HAP-1 (cell line): Measurements from ENCODE around the gene ABLIM1.
A peak's percentile ranks its signal among the peaks of the same experiment; 100 is the strongest.

Experiments used
- DNase-seq, 2 experiments: peaks; one replicate each; pipeline ENCODE4 v3.0.0-alpha.2; 2016 to 2020; ENCODE audit warnings: low spot score in 2 of 2
- H3K27me3 ChIP-seq: fragments of 250-450 bp; sonication (Bioruptor Pico); 2 replicates; pipeline ENCODE4 v1.5.1; 2020; ENCODE audit warnings: low read depth, mild to moderate bottlenecking, moderate library complexity
- H3K36me3 ChIP-seq: fragments of 250-450 bp; sonication (Bioruptor Pico); replicated peaks from 2 replicates; pipeline ENCODE4 v1.5.1; 2020; ENCODE audit warnings: mild to moderate bottlenecking
- H3K4me1 ChIP-seq: fragments of 250-450 bp; sonication (Bioruptor Pico); 2 replicates; pipeline ENCODE4 v1.5.1; 2020; ENCODE audit warnings: mild to moderate bottlenecking
- H3K4me3 ChIP-seq: fragments of 250-450 bp; sonication (Bioruptor Pico); 2 replicates; pipeline ENCODE4 v1.5.1; 2020; ENCODE audit warnings: mild to moderate bottlenecking, moderate library complexity
- H3K9me3 ChIP-seq: fragments of 250-450 bp; sonication (Bioruptor Pico); 2 replicates; pipeline ENCODE4 v1.5.1; 2020; ENCODE audit warnings: mild to moderate bottlenecking, moderate library complexity
- in situ Hi-C: fragments of 300-500 bp; cut with MboI; formaldehyde crosslinking; loops from 3 replicates; pipeline ENCODE4 v1.14.3; 2020; ENCODE audit warnings: low sequenced_read_pairs, inconsistent platforms, mixed read lengths

The ABLIM1 gene

DNA sequence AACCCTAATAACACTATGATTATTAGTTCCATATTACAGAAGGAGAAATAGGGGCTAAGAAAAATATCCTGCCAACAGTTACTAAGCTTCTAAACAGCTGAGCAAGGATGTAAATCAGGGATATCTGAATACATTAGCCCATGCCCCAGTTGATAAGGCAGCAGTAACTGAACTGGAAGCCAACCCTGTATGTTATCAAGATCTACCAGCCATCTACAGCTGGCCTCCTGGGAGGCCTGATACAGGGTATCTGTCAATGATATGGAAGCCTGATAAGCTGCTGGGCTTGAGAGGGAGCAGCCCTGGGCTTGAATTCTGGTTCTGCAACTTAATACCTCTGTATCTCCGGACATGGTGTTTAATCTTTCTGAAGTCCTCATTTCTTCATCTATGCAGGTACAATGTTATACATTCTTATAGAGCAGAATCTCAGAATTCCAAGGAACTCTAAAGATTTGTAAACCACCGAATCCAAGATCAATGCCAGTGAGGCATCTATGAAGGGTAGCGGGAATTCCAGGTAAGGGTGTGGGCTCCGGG lies 215.9 kb downstream of the ABLIM1 start:
- H3K9me3 ChIP-seq = no peaks in the 10 kb centered on the region
- in situ Hi-C loops = no loop called here
- H3K27me3 ChIP-seq = no peaks in the 10 kb centered on the region
- H3K36me3 ChIP-seq = peaks cover 3% of the 10 kb centered on the region; the same call in 1 of the 2 replicates
- no peak for DNase-seq
- H3K4me1 ChIP-seq = no peaks in the 10 kb centered on the region
- H3K4me3 ChIP-seq = no peak overlapping the region

DNA sequence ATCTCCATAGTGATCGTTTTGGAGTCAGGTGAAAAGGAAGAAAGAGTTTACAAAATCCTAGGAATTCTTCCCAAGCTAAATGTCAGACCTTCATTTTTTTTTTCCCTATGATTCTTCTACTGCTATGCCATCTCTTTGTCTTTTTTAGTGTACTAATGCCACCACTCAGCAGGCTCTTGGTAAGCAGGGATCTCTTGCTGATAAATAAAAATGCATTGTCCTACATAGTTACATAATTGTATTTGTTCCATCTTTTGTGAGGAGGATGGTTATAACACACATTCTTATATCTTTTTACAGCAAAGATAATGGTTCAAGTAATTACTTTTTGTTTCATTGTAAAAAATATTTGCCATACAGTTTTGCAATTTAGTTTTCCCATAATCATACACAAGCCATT lies 217.0 kb downstream of the ABLIM1 start:
- no peaks in the 10 kb centered on the region for H3K4me1 ChIP-seq
- in situ Hi-C loops = no loop called here
- H3K36me3 ChIP-seq = peaks cover 3% of the 10 kb centered on the region; the same call in 1 of the 2 replicates
- H3K27me3 ChIP-seq = no peaks in the 10 kb centered on the region
- no peak for DNase-seq
- H3K4me3 ChIP-seq = no peak overlapping the region
- H3K9me3 ChIP-seq = no peaks in the 10 kb centered on the region

DNA sequence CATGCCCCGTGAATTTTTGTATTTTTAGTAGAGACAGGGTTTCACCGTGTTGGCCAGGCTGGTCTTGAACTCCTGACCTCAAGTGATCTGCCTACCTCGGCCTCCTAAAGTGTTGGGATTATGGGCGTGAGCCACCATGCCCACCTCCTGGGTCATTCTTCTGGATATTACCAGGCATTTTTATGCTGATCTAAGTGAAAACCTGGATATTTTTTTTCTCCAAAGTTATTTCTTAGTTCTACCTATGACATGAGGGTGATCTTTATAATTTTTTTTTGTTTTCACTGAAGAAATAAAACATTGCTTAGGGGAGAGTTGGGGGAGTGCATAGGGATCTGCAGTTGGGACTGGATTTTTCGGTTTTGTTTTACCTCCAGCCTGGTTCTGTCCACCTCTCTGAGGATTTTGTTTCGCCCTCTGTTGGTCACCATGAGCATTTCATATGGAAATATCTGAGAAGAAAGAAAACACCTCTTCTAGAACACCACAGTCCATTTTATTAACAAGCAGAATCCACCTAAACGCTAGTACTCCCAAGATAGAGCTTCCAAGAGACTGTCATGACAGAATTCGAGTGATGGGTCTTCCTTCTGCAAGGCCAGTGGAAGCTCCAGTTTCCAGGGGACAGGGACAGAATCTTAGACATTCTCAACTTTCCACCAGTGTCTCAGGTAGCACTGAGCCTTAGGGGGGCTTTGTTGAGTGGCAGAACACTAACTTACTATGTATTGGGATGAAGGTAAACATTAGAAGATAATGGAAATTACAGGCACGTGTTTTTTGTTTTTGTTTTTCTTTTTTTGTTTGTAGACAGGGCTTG lies 220.4 kb downstream of the ABLIM1 start:
- Histone ChIP-seq H3K4me3 (no peak overlapping the region), H3K9me3 (no peaks in the 10 kb centered on the region), H3K4me1 (no peaks in the 10 kb centered on the region), H3K36me3 (peaks cover 3% of the 10 kb centered on the region; the same call in 1 of the 2 replicates), H3K27me3 (no peaks in the 10 kb centered on the region)
- DNase-seq = peak in 1 of 2 experiments; percentile 12
- in situ Hi-C loops = no loop called here

DNA sequence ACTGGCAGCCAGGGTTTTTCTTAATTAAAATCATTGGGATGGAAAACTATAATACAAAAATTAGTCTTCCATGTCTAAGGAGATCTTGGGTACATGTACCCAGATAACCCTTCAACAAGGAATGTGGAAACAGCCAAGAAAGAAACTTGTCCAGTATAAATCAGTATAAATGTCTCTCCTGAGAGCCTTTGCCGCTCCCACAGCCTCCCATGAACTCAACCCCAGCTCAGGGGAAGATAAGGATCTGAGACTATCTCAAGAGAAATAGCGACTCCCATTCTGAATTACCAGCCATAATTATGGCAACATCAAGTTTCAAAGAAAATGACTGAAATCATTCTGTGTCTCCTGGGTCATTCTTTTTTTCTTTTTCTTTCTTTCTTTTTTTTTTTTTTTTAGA lies 221.1 kb downstream of the ABLIM1 start:
- DNase-seq = no peak
- no peak overlapping the region for H3K4me3 ChIP-seq
- in situ Hi-C loops = no loop called here
- H3K36me3 ChIP-seq = peaks cover 3% of the 10 kb centered on the region; the same call in 1 of the 2 replicates
- no peaks in the 10 kb centered on the region for H3K27me3 ChIP-seq
- no peaks in the 10 kb centered on the region for H3K4me1 ChIP-seq
- H3K9me3 ChIP-seq = no peaks in the 10 kb centered on the region

DNA sequence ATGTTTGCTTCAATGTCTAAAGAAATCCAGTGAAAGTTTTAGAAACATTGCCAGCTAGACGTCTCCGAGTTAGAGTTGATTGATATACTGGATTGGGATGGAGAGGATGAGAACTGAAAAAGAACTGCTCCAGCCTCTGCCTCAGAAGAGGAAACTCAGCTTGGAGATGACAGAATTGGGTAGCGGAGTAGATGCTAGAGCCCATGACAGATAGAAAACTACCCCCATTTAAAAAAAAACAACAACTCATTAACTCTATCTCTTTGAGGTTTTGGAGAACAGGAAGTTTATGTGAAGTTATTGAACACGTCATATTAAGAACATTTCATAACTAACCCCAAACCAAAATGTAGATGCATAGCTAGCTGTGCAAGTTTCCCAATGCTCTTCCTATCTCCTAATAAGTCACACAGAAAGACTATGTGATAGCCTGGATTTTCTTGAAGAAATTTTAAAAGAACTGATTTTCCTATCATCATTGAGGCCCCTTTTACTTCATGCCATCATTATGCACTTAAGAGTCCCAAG lies 225.4 kb downstream of the ABLIM1 start:
- Histone ChIP-seq H3K9me3 (no peaks in the 10 kb centered on the region), H3K4me3 (no peak overlapping the region), H3K4me1 (peaks cover 2% of the 10 kb centered on the region; the same call in 1 of the 2 replicates), H3K27me3 (no peaks in the 10 kb centered on the region), H3K36me3 (no peaks in the 10 kb centered on the region)
- DNase-seq = no peak
- in situ Hi-C loops = no loop called here

DNA sequence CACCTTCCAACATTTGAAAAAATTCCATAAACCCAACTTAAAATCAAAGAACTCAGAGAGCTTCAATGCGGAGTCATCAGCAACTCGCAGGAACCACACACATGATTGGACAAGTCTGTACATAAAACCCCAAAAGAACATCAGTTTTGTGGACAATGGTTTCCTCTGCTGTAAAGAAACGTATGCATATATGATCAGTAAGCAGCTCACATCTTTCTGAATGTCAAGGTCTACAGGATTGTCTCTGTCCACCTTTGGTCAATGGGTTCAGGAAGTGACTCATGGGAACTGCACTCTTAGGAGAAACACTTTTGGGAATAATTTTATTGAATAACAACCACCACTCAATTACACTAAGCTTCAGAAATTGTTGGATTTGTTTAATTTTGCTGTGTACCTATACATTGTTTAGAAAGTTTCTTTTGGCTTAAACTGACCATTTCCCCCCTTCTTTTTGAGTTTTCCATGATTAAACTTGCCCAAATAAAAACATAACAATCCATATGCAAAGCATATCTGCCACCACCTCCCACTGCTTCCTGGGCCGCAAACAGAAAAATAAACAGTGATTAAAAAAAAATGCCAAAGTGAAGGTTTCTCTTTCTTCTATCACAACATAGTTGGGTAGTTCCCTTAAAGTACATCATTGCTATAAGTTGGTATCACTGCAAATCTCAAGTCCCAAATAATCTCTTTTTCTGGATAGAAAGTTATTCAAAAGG lies 226.5 kb downstream of the ABLIM1 start:
- in situ Hi-C loops = no loop called here
- Histone ChIP-seq H3K9me3 (no peaks in the 10 kb centered on the region), H3K27me3 (no peaks in the 10 kb centered on the region), H3K4me3 (no peak overlapping the region), H3K36me3 (no peaks in the 10 kb centered on the region), H3K4me1 (peaks cover 2% of the 10 kb centered on the region; the same call in 1 of the 2 replicates)
- DNase-seq = no peak

DNA sequence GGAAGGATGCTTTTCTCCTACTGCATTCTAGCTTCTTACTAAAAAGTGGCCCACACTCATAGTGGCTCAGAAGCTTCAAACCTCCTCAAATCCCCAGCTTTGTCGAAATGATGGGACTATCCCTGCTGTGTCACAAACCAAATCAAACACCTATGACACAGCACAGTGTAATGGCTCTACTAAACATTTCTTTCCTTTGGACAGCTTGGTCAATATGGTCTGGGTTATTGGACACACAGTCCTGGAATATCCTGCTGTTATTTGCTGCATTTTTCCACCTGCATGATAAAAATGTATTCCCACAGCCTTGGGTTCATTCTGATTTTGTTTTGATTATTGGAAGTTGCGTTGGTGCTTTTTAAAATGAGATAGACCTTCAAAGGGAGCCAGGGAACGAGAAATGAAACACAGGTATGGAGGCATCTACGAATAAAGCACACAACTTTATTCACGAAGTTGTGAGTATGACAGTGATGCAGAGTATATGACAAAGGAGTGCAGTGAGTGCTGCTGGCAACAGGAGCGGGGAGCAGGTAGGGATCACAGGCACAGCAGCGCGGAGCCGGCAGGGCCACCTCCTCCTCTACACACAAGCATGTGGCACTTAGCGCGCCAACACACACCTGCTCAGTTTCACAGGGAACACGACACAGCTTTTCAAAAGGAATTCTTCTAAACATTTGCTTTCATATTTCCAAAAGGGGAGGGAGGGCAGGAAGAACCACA lies 227.2 kb downstream of the ABLIM1 start:
- Histone ChIP-seq H3K36me3 (no peaks in the 10 kb centered on the region), H3K27me3 (no peaks in the 10 kb centered on the region), H3K4me1 (peaks cover 2% of the 10 kb centered on the region; the same call in 1 of the 2 replicates), H3K9me3 (no peaks in the 10 kb centered on the region), H3K4me3 (no peak overlapping the region)
- DNase-seq = no peak
- in situ Hi-C loops = no loop called here

DNA sequence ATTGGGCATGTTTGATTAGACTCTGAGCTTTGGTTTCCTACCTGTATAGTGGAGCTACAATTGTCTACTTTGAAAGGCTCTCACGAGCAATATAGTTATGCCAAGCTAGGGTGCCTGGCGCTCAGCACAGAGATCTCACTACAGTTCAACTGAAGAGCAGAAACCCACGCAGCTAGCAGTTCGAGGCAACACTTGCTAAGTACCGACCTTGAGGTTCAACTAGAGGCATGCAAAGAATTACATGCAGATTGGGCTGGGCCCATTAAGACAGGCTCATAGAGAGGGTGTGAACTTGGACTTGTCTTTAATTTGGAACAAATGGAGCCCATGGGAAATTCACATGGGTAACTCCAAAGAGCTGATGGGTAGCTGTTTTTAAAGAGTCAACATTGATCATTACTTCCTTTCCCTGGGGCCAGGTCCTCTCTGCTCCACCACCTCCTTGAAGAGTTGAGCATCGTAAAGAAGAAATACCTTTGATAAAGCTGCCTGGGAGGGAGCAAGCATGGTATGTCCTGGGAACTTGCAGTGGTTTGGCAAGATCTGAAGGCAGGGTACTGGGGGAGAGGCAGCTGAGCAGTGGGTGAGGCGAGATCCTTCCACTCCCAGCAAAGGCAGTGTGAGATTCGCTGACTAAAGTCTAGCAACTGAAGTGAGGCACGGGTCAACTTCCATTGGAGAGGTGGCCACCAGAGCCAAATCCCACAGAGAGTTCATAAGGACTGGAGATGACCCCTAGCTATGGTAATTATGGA lies 228.3 kb downstream of the ABLIM1 start:
- in situ Hi-C loops = no loop called here
- peaks cover 5% of the 10 kb centered on the region; the same call in 1 of the 2 replicates for H3K4me1 ChIP-seq
- no peak for DNase-seq
- no peaks in the 10 kb centered on the region for H3K36me3 ChIP-seq
- no peak overlapping the region for H3K4me3 ChIP-seq
- no peaks in the 10 kb centered on the region for H3K27me3 ChIP-seq
- H3K9me3 ChIP-seq = no peaks in the 10 kb centered on the region

DNA sequence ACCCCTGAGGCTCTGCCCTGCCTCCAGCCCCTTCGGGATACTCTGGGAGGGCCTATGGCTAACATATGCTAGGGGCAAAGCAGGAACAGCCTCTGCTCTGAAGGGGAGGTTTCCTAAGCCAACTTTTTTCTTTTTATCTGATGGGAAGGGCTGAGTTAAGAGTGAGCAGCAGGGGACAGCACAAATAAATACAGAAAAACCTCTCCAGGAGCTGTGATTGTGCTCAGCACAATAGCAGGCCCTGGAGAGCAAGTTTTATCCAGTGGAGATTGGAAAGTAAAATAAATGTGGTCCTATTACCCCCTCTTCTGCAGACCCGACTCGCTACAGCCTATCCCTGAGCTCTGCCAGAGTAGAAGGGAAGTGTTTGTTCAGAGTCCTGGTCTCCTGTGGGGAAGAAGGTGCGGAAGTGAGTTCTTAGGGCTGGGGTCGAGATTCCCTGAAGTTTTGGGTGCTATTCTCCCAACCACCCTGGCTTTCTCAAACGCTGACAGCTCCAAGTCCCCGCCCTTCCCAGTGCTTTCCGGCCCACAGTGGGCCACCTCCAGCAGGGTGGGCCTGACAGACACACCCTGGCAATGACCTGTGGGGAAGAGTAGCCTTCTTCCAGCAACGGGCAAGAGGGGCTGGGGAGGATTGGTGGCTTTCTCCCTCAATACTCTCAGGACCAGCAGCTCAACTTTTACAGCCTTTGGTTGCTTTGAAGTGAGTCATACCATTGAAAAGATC lies 230.8 kb downstream of the ABLIM1 start:
- DNase-seq = no peak

DNA sequence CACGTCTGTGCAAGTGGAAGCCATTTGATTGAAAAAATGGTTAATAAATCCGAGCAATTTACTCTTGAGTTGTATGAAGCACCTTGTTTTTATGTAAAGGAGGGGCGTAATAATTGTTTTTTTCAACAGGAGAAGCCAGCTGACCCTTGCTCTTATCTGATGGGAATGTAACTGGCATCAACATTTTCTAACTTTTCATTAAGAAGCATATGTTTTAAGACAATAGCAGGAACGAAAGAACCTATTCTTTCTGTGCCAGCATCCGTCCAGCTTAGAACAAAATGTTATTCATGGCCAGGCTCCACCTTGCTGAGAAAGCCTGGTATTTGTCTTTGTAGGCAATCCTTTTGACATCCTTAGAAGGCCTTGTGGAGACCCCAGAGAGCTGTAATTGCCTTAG lies 231.6 kb downstream of the ABLIM1 start:
- no peaks in the 10 kb centered on the region for H3K27me3 ChIP-seq
- H3K36me3 ChIP-seq = no peaks in the 10 kb centered on the region
- no peak overlapping the region for H3K4me3 ChIP-seq
- in situ Hi-C loops = no loop called here
- peaks cover 5% of the 10 kb centered on the region; the same call in 1 of the 2 replicates for H3K4me1 ChIP-seq
- no peaks in the 10 kb centered on the region for H3K9me3 ChIP-seq
- no peak for DNase-seq

More for the DNA sequence above, 230.8 kb downstream of the ABLIM1 start:
- no peak overlapping the region for H3K4me3 ChIP-seq
- in situ Hi-C loops = no loop called here
- H3K4me1 ChIP-seq = peaks cover 5% of the 10 kb centered on the region; the same call in 1 of the 2 replicates
- H3K9me3 ChIP-seq = no peaks in the 10 kb centered on the region
- no peaks in the 10 kb centered on the region for H3K27me3 ChIP-seq
- no peaks in the 10 kb centered on the region for H3K36me3 ChIP-seq

DNA sequence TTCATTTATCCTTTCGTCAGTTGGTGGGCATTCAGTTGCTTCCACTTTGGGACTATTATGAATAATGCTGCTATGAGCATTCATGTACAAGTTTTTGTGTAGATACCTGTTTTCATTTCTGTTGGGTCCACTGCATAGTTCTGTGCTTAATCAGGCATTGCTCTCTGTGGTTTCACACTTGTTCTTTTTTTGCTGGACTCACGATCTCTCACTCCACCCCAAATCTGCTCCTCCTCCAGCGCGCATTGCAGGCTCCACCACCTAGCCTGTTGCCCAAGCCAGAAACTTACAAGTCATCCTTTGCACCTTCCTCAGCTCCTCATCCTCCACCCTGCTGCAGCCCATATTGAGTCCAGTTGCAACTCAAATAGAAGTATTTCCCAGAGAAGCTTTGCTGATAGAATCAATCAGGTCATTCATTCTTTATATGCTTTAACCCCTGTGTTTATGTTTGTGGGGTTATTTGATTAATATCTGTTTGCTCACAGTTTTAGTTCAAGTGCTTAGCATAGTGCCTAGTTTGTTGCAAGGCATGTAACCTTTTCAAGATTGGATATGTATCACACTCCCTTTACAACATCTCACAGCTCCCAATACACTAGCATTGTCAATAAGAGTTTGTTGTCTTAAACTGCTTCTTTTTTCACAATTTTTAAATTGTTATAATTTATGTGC lies 237.1 kb downstream of the ABLIM1 start:
- Histone ChIP-seq H3K36me3 (no peaks in the 10 kb centered on the region), H3K4me3 (no peak overlapping the region), H3K27me3 (peaks cover 7% of the 10 kb centered on the region; the same call in 1 of the 2 replicates), H3K4me1 (0 out of 2 replicates have a peak, but pooled peaks cover 2% of the 10 kb centered on the region), H3K9me3 (no peaks in the 10 kb centered on the region)
- DNase-seq = no peak
- in situ Hi-C loops = no loop called here

DNA sequence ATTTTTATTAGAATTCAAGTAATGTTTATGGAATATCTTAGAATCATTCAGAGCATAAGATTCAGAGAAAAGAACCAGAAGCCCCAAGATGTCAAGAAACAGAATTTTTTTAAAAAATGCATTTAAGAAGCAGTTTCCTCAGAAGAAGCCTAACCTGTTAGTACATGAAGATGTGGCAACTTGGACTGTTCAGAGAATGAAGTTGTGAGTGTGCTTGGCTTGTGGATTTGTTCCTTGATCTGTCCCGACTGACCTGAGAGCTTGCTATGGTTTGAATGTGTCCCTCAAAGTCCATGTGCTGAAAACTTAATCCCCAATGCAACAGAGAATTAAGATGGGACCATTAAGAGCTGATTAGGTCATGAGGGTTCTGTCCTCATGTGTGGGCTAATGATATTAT lies 240.0 kb downstream of the ABLIM1 start:
- Histone ChIP-seq H3K27me3 (peaks cover 7% of the 10 kb centered on the region; the same call in 1 of the 2 replicates), H3K9me3 (no peaks in the 10 kb centered on the region), H3K36me3 (no peaks in the 10 kb centered on the region), H3K4me3 (no peak overlapping the region), H3K4me1 (no peaks in the 10 kb centered on the region)
- DNase-seq = no peak
- in situ Hi-C loops = no loop called here
